UCSD-AML1 (cell line): ENCODE data around the gene TCERG1L.

Source experiments
- DNase-seq: peaks from one replicate; lab custom pipeline; 2025; ENCODE audit not compliant: unreplicated experiment; lab: John Stamatoyannopoulos, UW

The TCERG1L gene

DNA sequence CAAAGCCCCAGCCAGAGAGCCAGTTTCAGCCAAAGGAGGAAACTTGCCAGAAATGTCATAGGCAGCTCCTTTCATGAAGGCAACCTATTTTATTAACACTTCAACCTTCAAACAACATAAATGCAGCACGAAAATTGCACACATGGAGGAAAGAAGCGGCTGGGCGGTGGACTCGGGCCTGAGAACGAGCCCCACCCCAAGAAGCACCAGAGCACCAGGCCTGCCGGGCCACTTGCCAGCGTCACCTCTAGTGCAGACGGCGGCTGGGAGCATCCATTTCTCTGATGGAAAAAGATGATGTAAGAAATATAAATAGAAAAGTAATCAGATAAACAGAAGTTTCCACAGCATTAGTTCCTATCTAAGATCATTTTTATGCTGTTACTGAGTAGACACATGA lies 100.0 kb downstream of the TCERG1L start:
- DNase-seq, result no peak

- no peak for DNase-seq
Observed at GRCh38 chr10:131211146-131211545, 100.4 kb downstream of the TCERG1L start.

- no peak for DNase-seq
Observed at GRCh38 chr10:131210181-131210580, 101.3 kb downstream of the TCERG1L start.

- DNase-seq, result no peak
Observed at GRCh38 chr10:131207584-131208532, 103.7 kb downstream of the TCERG1L start.

DNA sequence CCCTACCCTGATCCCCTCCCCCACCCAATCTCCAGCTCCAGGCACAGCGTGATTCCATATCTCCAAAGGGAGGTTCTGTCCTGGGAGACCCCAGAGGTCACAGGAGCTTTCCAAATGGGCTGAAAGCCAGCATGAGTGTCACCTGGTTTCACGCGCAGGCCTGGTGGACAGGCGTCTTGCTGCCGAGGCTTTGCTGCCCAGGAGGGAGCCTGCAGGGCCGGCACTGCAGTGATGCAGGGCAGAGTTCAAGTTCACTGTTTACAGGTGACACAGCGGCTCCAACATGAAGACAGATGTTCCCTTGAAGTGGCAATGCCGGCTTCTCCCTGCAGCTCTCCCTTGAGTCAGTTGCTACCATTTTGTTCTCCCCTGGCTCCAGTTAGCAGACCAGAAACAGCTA lies 104.3 kb downstream of the TCERG1L start:
- no peak for DNase-seq

- no peak for DNase-seq
Observed at GRCh38 chr10:131206111-131206995, 105.2 kb downstream of the TCERG1L start.

GRCh38 chr10:131205556-131205955 lies 106.0 kb downstream of the TCERG1L start:
- DNase-seq, result no peak

GRCh38 chr10:131204406-131205152 lies 106.9 kb downstream of the TCERG1L start:
- no peak for DNase-seq

GRCh38 chr10:131203456-131204357 lies 107.8 kb downstream of the TCERG1L start:
- DNase-seq, result no peak

DNA sequence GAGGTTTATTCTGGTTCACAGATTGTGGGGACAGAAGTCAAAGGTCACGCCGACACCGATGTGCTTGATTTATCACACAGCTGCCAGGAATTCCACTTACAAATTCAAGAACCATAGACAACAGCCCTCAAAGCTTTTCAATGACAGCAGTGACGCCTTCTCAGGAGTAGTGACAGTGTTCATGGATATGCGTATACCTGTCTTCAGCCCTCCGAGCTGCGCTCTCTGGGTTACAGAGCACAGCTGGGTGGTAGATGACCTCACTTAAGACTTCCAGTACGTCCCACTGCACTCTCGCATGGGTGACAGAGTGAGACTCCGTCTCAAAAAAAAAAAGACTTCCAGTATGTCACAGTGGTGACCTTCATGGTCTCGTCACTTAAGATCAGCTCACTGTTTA lies 108.5 kb downstream of the TCERG1L start:
- no peak for DNase-seq

DNA sequence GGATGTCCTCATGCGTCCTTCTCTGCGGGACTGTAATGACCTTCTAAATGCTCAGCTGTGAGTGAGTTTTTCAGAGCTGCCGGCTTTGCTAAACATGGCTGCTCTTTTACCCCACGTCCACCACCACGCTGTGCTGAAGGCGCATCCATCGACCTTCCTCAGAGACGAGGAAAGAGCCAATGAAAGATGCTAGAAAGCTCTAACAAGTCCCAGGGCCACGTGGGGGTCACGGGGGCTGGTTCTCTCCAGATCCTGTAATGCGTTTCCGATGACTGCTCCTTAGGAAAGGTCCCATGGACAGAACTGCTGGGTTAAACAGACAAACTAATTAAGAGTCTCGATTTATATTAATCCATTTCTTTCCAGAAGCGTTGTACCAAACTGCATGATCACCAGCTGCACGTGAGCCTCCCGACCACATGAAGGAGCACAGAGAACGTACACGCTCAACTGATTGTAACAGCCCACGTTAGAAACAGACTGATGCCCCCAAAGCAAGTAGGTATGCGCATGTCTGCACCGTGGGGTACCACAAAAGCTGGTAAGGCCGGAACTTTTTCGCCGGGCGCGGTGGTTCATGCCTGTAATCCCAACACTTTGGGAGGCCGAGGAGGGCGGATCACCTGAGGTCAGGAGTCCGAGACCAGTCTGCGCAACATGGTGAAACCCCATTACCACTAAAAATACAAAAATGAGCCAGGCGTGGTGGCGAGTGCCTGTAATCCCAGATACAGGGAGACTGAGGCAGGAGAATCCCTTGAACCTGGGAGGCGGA lies 109.6 kb downstream of the TCERG1L start:
- DNase-seq, result no peak

DNA sequence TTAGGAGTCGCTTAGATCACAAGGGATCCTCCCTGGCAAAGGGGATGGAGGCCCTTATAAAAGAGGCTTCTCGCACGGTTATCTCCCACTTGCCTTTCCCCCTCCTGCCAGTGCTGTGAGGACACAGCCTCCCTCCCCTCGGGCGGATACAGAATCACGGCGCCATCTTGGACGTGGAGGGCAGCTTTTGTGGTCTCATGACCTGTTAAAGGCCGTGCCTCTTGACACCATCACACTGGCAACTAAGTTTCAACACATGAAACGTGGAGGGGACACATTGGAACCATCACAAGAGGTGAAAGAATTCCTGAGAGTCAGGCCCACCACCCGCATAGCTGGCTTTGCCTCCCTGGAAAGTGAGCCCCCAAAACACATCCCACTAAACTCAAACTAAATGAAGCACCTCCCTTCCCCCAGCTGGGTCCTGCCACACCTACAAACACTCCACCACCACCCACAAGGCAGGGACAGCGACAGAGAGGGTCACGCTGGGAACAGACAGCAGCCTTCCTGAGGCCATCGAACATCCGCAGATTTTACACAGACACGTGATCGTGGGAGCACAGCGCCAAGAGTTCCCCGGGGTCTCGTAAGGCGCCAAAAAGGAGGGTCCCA lies 110.6 kb downstream of the TCERG1L start:
- no peak for DNase-seq

DNA sequence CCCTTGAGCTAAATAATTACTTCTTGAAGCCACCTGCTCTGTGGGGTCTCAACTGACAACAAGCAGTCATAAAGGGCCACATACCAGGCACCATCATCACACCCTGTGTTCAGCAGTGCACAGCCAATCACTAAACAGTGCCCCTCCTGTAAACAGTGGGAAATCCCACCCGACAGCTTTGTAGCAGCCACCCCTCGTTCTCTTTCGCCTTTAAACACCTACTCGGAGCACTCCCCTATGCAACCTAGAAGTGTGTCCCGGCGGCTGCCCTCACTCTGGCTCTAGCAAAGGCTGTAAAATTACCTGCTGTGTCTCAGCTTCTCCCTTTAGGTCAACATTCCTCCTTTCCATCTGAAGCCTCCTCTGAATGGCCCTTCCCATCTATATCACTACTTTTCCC lies 111.9 kb downstream of the TCERG1L start:
- no peak for DNase-seq

- no peak for DNase-seq
Observed at GRCh38 chr10:131198843-131199242, 112.7 kb downstream of the TCERG1L start.

DNA sequence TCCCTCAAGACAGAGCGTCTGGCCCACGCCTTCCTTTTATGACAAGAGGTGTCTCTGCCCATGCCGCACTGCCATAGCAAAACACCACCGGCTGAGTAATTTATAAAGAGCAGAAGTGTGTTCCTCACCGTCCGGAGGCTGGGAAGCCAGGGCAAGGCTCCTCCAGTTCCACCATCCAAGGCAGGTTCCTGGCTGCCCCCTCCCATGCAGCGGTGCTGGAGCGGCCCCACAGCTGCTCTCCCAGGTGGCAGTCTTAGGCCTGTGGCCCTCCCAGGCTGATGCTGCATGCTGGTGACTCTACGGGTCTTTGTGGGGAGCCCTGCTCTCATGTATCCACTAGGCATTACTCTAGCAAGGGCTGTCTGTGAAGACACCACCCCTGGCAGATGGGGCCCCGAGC lies 113.1 kb downstream of the TCERG1L start:
- DNase-seq, result no peak

DNA sequence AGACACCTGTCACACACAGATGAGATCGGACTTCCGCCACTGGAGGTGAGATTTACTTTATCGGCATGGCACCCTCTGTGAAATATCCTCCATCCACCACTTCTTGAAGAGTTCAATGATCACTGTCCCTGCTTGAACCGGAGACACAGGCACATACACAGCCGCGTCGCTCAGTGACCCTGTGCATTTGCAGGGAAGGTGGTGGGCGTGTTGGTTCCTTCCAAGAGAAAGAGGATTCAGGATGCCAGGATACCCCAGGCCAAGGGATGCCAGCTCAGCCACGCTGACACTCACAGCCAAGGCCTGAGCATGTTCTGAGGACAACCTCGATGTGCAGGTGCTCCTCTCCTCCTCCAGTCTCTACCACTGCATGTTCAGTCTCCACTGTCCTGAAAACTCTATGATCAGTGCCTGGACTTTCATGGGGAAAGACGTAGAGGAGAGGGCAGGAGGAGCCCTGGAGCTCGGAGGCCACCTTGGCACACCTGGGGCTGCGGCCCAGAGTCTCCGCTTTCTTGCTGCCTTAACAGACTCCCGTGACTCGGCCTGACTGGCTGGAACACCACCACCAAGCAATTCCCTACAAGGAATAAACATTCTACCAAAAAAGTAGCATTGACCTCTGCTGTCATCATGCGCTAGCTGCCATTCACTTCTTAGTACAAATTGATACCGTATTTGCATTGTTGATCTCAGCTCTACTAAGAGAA lies 115.2 kb downstream of the TCERG1L start:
- no peak for DNase-seq

- no peak for DNase-seq
Observed at GRCh38 chr10:131195558-131196159, 115.9 kb downstream of the TCERG1L start.

- DNase-seq, result no peak
Observed at GRCh38 chr10:131195116-131195515, 116.4 kb downstream of the TCERG1L start.
